ENCODE results near the gene MAOA.

GRCh38 chrX:43646800-43647199 is 9.3 kb upstream of the MAOA start:
- TF ChIP-seq CTCF (IDR thresholded peaks at IDR 0.05) (no peak), EP300 (IDR thresholded peaks at IDR 0.05) (no peak)

Data from esophagus muscularis mucosa (tissue), 3 donors.